Measurements from ENCODE around the gene PTCD1.

Gene PTCD1

GRCh38 chr7:99422625-99423024 is 16.0 kb downstream of the PTCD1 start:
- no peak for TF ChIP-seq CTCF (IDR thresholded peaks at IDR 0.05; ENCODE audit: control insufficient read depth, insufficient read depth, low read depth, low read length, missing control alignments)
- H3K4me3 ChIP-seq (ENCODE audit: control insufficient read depth, low read depth, low read length) = no peak overlapping the region
- DNase-seq (ENCODE audit: low read depth) = no peak

- DNase-seq (ENCODE audit: low read depth) = no peak
- H3K4me3 ChIP-seq (ENCODE audit: control insufficient read depth, low read depth, low read length) = no peak overlapping the region
- no peak for TF ChIP-seq CTCF (IDR thresholded peaks at IDR 0.05; ENCODE audit: control insufficient read depth, insufficient read depth, low read depth, low read length, missing control alignments)
Measured at GRCh38 chr7:99422186-99422585, 16.4 kb downstream of the PTCD1 start.

- TF ChIP-seq CTCF (IDR thresholded peaks at IDR 0.05; ENCODE audit: control insufficient read depth, insufficient read depth, low read depth, low read length, missing control alignments) = no peak
- no peak for DNase-seq (ENCODE audit: low read depth)
- H3K4me3 ChIP-seq (ENCODE audit: control insufficient read depth, low read depth, low read length) = no peak overlapping the region
Measured at GRCh38 chr7:99420986-99421385, 17.6 kb downstream of the PTCD1 start.

- no peak overlapping the region for H3K4me3 ChIP-seq (ENCODE audit: control insufficient read depth, low read depth, low read length)
- DNase-seq (ENCODE audit: low read depth) = no peak
- TF ChIP-seq CTCF (IDR thresholded peaks at IDR 0.05; ENCODE audit: control insufficient read depth, insufficient read depth, low read depth, low read length, missing control alignments) = no peak
Measured at GRCh38 chr7:99420213-99420612, 18.4 kb downstream of the PTCD1 start.

GRCh38 chr7:99419323-99420021 is 19.1 kb downstream of the PTCD1 start:
- DNase-seq (ENCODE audit: low read depth) = no peak
- no peak for TF ChIP-seq CTCF (IDR thresholded peaks at IDR 0.05; ENCODE audit: control insufficient read depth, insufficient read depth, low read depth, low read length, missing control alignments)
- no peak overlapping the region for H3K4me3 ChIP-seq (ENCODE audit: control insufficient read depth, low read depth, low read length)

- H3K4me3 ChIP-seq (ENCODE audit: control insufficient read depth, low read depth, low read length) = no peak overlapping the region
- DNase-seq (ENCODE audit: low read depth) = no peak
- TF ChIP-seq CTCF (IDR thresholded peaks at IDR 0.05; ENCODE audit: control insufficient read depth, insufficient read depth, low read depth, low read length, missing control alignments) = no peak
Measured at GRCh38 chr7:99418260-99418659, 20.3 kb downstream of the PTCD1 start.

Data from AG09309 (cell line).